Measurements from ENCODE around the gene DSP.
A peak's percentile ranks its signal among the peaks of the same experiment; 100 is the strongest.

Gene DSP

GRCh38 chr6:7561153-7561964 lies 19.9 kb downstream of the DSP start:
- Histone ChIP-seq H3K27ac (replicated peaks) (no peak overlapping the region), H3K27me3 (ENCODE audit: insufficient read depth, poor library complexity, severe bottlenecking) (no peaks in the 10 kb centered on the region), H3K4me3 (replicated peaks; ENCODE audit: insufficient read depth, low read length) (no peak overlapping the region)
- no peak for DNase-seq (ENCODE audit: low read depth in 1 of 2, low spot score in 1 of 2)
- TF ChIP-seq REST (IDR thresholded peaks at IDR 0.05; ENCODE audit: insufficient replicate concordance, low read depth) (no peak), GABPA (IDR thresholded peaks at IDR 0.05; ENCODE audit: low read depth) (no peak), SPI1 (IDR thresholded peaks at IDR 0.05; ENCODE audit: borderline replicate concordance, low read depth) (no peak), CTCF (IDR thresholded peaks at IDR 0.05; ENCODE audit: insufficient read depth, low read length) (no peak), POLR2AphosphoS5 (IDR thresholded peaks at IDR 0.05; ENCODE audit: low read depth) (no peak)

DNA sequence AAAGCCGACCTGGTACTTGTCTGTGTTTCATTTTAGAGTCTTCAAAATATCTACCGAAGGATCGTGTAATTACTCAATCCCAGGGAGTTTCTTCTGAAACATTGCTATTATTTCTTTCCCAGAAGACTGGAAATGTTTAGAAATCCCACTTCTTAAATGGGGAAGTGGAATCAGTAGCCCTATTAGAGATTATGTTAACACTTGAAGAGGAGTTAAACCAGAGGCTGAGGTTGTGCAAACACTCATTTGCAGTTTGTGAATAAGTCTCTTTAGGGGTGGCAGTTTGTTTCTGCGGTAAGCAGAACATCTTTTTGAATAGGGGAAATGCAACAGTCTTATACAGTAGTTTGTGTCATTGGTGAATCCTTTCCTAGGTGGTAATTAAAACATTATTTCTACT lies 21.3 kb downstream of the DSP start:
- TF ChIP-seq REST (IDR thresholded peaks at IDR 0.05; ENCODE audit: insufficient replicate concordance, low read depth): no peak
- peak; percentile 95 for TF ChIP-seq SPI1 (IDR thresholded peaks at IDR 0.05; ENCODE audit: borderline replicate concordance, low read depth)
- peak overlapping the region; percentile 43 for H3K27ac ChIP-seq (replicated peaks)
- DNase-seq (ENCODE audit: low read depth in 1 of 2, low spot score in 1 of 2): peak; percentile 17 to 77
- no peak overlapping the region for H3K4me3 ChIP-seq (replicated peaks; ENCODE audit: insufficient read depth, low read length)
- H3K27me3 ChIP-seq (ENCODE audit: insufficient read depth, poor library complexity, severe bottlenecking): no peaks in the 10 kb centered on the region

DNA sequence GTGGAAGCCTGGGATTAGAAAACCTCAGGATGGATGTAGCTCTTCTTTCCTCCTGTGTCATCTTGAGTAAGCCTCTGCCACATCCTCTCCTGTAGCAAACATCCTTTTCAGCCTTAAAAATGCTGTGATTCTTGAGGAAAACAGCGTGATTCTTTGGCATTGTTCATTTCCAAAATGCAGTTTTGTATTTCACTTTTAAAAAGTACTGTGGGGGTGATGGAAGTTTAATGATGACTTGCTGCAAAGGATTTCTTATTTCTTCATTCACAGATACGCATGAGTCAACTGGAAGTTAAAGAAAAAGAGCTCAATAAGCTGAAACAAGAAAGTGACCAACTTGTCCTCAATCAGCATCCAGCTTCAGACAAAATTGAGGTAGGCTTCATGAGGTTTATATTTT lies 24.6 kb downstream of the DSP start:
- DNase-seq (ENCODE audit: low read depth in 1 of 2, low spot score in 1 of 2): no peak
- no peaks in the 10 kb centered on the region for H3K27me3 ChIP-seq (ENCODE audit: insufficient read depth, poor library complexity, severe bottlenecking)
- H3K4me3 ChIP-seq (replicated peaks; ENCODE audit: insufficient read depth, low read length): no peak overlapping the region
- H3K27ac ChIP-seq (replicated peaks): no peak overlapping the region
- TF ChIP-seq GABPA (IDR thresholded peaks at IDR 0.05; ENCODE audit: low read depth) (no peak), SPI1 (IDR thresholded peaks at IDR 0.05; ENCODE audit: borderline replicate concordance, low read depth) (no peak), POLR2AphosphoS5 (IDR thresholded peaks at IDR 0.05; ENCODE audit: low read depth) (no peak), CTCF (IDR thresholded peaks at IDR 0.05; ENCODE audit: insufficient read depth, low read length) (no peak), REST (IDR thresholded peaks at IDR 0.05; ENCODE audit: insufficient replicate concordance, low read depth) (no peak)
